Liver (tissue), 3 donors: Measurements from ENCODE around the gene RTP5.
"Not testable (repeated sequence)": the region's sequence is repeated elsewhere in the genome, so short reads cannot be mapped to it uniquely, and the experiment has no call there.

Source experiments
- RAD21 ChIP-seq, 2 donors: IDR thresholded peaks; 2 replicates each; pipeline ENCODE4 v1.6.1; 2016; ENCODE audit warnings: antibody characterized with exemption in 2 of 2, mild to moderate bottlenecking in 2 of 2
- TAF1 ChIP-seq: conservative IDR thresholded peaks from 2 replicates; pipeline ENCODE4 v1.6.1; 2016; ENCODE audit warnings: antibody characterized with exemption, mild to moderate bottlenecking
- YY1 ChIP-seq: IDR thresholded peaks from 2 replicates; pipeline ENCODE4 v1.6.1; 2016; ENCODE audit warnings: antibody characterized with exemption, mild to moderate bottlenecking
- TF ChIP-seq, protein P1 (sequence below): fragments of 150-350 bp; IDR thresholded peaks from 2 replicates; pipeline ENCODE4 v1.5.1; 2017; ENCODE audit warnings: improper control_type of control experiment, low read depth, low read length; ENCODE audit not compliant: missing input control
- donor health status: healthy.
- donor health status: healthy.

DNA sequence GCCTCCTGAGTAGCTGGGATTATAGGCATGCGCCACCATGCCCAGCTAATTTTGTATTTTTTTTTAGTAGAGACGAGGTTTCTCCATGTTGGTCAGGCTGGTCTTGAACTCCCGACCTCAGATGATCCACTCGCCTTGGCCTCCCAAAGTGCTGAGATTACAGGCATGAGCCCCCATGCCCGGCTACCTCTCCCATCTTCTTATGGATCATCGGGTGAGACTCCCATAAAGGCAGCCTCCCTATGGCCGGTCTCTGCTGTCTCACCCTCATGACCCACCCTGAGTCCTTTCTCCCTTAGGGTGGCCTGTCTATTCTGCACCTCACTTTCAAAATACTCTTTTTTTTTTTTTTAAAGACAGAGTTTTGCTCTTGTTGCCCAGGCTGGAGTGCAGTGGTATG lies 38.3 kb downstream of the RTP5 start:
- TF ChIP-seq, protein P1, sequence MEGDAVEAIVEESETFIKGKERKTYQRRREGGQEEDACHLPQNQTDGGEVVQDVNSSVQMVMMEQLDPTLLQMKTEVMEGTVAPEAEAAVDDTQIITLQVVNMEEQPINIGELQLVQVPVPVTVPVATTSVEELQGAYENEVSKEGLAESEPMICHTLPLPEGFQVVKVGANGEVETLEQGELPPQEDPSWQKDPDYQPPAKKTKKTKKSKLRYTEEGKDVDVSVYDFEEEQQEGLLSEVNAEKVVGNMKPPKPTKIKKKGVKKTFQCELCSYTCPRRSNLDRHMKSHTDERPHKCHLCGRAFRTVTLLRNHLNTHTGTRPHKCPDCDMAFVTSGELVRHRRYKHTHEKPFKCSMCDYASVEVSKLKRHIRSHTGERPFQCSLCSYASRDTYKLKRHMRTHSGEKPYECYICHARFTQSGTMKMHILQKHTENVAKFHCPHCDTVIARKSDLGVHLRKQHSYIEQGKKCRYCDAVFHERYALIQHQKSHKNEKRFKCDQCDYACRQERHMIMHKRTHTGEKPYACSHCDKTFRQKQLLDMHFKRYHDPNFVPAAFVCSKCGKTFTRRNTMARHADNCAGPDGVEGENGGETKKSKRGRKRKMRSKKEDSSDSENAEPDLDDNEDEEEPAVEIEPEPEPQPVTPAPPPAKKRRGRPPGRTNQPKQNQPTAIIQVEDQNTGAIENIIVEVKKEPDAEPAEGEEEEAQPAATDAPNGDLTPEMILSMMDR, result not testable (repeated sequence)
- not testable (repeated sequence) for TF ChIP-seq YY1; TAF1; RAD21 (IDR thresholded peaks at IDR 0.05)
